AG10803 (cell line): Measurements from ENCODE around the gene SNAP47.
A peak's percentile ranks its signal among the peaks of the same experiment; 100 is the strongest.

Experiments used
- DNase-seq: peaks from one replicate; pipeline ENCODE4 v3.0.0; 2010; ENCODE audit warnings: low read depth
- H3K4me3 ChIP-seq: 2 replicates; pipeline ENCODE4 v1.5.1; 2011; ENCODE audit warnings: mild to moderate bottlenecking, low read length, control low read depth
- CTCF ChIP-seq: conservative IDR thresholded peaks from 2 replicates; pipeline ENCODE4 v1.5.1; 2011; ENCODE audit warnings: mild to moderate bottlenecking, low read length, control low read depth, inconsistent platforms

The SNAP47 gene

GRCh38 chr1:227796359-227796915 lies 61.2 kb downstream of the SNAP47 start:
- no peak for TF ChIP-seq CTCF
- no peak overlapping the region for H3K4me3 ChIP-seq
- no peak for DNase-seq

- TF ChIP-seq CTCF, result no peak
- no peak overlapping the region for H3K4me3 ChIP-seq
- no peak for DNase-seq
Measured at GRCh38 chr1:227797144-227797543, 61.9 kb downstream of the SNAP47 start.

GRCh38 chr1:227797625-227798024 lies 62.4 kb downstream of the SNAP47 start:
- H3K4me3 ChIP-seq, result no peak overlapping the region
- no peak for TF ChIP-seq CTCF
- DNase-seq, result no peak

GRCh38 chr1:227798078-227798802 lies 63.0 kb downstream of the SNAP47 start:
- DNase-seq, result no peak
- no peak overlapping the region for H3K4me3 ChIP-seq
- TF ChIP-seq CTCF, result no peak

GRCh38 chr1:227799756-227800155 lies 64.5 kb downstream of the SNAP47 start:
- H3K4me3 ChIP-seq, result no peak overlapping the region
- TF ChIP-seq CTCF, result no peak
- no peak for DNase-seq

GRCh38 chr1:227803933-227804332 lies 68.7 kb downstream of the SNAP47 start:
- no peak overlapping the region for H3K4me3 ChIP-seq
- no peak for TF ChIP-seq CTCF
- no peak for DNase-seq

GRCh38 chr1:227805606-227806197 lies 70.5 kb downstream of the SNAP47 start:
- H3K4me3 ChIP-seq, result no peak overlapping the region
- DNase-seq, result peak; percentile 96
- TF ChIP-seq CTCF, result no peak
